GM15510 (cell line): ENCODE measurements around the gene PARD3.

Experiments
- POLR2A ChIP-seq: IDR thresholded peaks from 3 replicates; pipeline ENCODE4 v1.6.1; 2011; ENCODE audit warnings: borderline replicate concordance; ENCODE audit not compliant: insufficient read length; ENCODE audit errors: extremely low read depth

PARD3 gene

DNA sequence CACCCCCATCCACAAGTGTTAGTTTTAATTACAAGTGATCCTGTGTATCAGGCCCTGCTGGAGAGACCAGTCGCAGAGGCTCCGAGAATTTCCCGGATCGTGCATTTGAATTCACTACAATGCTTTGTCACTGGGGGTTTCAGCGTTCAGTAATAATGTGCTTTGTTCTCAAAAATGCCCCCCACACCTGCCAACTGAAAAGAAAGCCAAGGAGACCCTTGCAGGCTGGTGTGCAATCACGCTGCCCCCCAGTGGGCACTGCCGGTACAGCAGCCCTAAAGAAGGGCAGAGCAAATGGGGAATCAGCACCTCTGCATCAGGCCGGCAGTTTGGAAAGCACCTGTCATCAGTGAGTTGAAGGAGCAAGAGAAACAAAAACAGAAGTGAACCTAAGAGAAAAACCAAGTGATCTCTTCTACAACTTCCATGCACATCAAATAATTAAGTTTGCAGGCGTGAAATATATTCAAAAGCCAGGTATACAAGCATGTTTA is 177.6 kb downstream of the PARD3 start:
- no peak for TF ChIP-seq POLR2A

DNA sequence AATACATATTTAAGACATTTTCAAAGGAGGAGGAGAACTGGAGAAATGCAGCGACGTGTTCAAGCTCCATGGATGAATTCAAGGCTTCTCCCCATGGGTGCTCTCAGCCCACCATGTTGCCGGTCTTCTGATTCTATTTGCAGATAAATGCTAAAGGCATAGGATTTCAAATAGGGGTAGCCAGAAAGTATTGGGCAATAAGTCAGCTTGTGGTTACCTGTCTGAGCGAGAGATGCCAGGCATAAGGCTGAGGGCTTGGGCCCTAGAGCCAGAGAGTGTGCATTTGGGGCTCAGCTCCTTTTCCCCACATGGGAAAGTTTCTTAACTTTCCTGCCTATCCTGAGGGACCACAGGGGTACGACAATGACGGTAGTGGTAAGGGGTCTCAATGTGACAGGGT is 180.0 kb downstream of the PARD3 start:
- TF ChIP-seq POLR2A: no peak

DNA sequence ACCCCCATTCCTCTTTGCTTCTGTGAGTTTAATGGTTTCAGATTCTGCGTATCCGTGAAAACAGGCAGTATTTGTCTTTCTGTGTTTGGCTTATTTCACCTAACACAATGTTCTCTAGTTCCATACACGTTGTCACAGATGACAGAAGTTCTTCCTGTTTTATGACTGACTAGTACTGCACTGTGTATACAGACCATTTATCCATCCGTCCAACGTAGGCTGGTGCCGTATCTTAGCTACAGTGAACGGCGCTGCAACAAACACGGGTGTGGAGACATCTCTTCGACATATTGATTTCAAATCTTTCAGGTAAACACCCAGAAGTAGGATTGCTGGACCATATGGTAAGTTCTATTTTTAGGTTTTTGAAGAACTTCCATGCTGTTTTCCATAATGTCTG is 181.7 kb downstream of the PARD3 start:
- no peak for TF ChIP-seq POLR2A

DNA sequence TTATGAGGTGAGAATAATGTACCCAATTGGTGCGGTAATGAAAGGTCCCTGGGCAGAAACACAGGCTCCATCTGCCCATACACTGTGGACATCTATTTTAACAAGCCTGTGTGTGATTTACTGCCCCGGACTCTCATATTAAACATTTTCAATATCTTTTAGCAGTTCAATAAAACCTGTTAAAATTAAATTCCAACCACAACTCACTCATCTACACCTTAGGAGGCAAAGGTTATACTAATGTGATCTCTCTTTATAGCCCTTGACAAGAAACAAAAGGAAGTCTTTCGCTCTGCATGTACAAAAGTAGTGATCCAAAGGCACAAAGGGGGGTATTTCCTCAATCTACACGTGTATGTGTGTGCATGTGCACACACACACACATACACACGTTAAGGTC is 186.0 kb downstream of the PARD3 start:
- TF ChIP-seq POLR2A: no peak

DNA sequence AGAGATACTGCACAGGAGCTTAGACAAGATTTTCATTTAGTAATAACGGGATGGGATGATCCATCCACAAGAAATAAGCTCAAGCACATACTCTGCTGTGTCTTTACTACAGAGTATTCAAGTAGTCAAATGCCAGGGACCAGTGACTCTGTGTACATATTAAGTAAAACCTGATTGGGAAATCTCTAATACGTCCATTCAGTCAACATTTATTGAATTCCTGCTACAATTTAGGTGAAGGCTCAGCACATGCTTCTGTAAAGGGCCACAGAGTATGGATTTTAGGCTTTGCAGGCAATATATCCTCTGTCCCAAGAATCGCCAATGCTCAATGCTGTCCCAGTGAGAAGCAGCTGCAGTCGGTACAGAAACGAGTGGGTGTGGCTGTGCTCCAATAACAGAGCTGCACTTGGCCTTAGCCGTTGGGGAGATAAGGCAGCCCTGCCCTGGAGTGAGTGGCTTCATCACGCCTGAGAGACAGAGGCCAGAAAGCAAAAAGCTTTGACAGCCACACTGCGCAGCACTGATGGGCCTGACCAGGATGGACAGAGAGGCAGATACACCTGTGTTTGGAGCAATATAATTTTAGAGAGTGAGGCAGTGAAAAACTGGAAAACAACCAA is 186.8 kb downstream of the PARD3 start:
- no peak for TF ChIP-seq POLR2A

DNA sequence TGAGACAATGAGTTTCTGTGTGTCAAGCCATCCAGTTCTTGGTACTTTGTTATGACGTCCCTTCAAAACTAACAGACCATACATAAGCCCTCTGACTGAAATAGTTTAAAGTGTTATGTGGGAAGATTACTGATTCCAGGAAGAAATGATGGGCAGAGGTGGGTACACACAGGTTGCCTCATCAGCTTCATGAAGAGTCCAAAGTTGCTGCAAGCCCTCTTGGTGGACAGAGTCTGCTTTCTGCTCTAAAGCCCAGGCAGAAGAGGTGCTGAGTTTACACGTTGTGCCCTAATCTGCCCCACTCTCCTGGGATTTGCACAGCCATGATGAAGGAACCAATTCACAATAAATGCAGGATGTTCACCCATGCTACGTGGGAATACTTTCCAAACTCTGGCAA is 187.4 kb downstream of the PARD3 start:
- TF ChIP-seq POLR2A: no peak

DNA sequence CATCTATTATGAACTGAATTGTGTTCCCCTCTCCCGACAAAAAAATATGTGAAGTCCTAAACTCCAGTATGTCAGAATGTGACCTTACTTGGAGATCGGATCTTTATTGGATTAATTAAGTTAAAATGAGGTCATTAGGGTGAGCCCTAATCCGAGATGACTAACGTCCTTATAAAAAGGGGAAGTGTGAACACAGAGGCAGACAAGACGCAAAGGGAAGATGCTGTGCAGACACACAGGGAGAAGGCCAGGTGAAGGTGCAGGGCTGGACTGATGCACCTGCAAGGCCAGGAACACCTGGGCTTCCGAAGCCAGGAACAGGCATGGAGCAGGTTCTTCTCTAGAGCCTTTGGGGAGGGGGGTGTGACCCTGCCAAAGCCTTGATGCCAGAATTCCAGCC is 187.8 kb downstream of the PARD3 start:
- no peak for TF ChIP-seq POLR2A

DNA sequence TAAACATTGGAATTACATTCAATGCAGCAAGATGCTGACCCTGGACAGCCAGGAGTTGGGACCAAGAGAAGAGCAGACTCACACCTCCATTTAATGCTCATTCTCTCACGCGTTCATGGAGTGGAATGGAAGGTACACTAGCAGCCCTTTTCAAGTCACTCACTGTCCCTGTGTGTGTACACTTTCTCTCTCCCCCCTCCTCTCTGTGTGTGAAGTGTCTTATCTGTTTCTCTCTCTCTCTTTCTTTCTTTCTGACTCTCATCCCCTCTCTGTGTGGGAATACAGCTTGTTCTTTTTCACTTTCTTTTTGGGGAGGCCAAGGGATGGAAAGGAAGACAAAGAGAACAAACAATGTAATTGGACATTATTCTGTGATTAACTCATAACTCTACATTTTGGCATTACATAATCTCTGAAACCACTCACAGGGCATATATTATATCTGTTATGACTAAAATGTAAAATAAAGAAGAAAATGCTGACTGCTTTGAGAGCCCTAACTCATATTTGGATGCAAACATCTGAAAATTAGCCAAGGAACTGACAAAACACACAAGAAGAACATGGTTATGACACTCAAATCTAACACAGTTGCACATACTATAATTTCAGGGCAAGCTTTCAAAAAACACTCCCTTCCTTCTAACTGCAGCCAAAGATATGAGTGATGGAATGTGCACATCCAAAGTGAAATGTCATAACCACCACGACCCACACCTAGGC is 188.8 kb downstream of the PARD3 start:
- TF ChIP-seq POLR2A: no peak

DNA sequence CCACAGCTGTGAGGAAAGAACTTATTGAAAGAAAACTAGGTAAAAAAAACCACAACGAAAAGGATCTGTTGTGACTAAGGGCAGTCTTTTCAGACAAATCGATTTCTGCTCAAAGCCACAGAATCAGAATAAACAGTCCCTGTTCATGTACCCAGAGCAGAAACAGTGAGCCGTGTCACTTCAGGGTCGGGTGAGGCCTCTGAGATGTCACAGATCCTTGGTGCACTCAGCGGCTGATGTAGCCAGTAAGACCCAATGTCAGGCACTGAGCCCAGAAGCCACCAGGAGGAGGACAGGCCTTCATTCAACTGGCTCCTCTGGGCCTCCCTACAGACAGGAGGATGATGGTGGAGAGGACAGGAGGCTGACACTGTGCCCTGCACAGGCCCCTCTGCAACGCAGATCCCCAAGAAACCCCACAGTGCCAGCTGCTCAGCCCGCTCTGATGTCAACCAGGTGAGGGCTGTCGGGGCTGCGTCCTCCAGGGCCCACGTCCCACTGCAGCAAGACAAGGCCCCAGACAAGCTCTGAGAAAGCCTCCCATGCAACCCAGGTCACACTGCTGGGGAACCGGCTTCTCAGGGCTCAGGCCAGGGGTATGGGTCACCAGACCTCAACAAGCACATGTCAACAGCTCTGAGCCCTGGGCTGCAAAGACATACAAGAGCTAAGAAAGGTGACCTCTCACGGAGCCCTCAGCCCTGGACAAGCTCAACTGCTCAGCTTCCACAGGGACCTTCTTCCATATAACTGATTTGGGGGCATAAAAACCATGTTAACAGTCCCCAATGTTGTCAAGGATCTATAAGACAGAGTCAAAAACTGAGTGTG is 190.6 kb downstream of the PARD3 start:
- no peak for TF ChIP-seq POLR2A

DNA sequence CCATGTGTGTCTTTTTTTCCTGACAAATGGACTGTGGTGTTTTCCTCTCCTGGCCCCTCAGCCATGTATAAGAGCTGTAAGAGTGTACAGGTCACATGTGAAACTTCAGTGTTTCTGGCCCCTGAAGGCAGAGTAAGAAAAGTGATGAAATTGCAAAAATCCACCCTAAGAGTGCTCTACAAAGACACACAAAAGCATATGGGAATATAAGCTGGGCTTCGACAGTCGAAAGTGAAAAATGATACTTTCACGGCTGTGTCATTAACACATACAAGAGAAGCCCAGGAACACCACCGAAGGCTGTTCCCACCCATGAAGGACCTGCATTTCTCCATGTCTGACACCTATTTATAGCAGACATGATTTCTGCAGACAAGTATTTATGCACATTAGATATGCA is 192.2 kb downstream of the PARD3 start:
- no peak for TF ChIP-seq POLR2A

DNA sequence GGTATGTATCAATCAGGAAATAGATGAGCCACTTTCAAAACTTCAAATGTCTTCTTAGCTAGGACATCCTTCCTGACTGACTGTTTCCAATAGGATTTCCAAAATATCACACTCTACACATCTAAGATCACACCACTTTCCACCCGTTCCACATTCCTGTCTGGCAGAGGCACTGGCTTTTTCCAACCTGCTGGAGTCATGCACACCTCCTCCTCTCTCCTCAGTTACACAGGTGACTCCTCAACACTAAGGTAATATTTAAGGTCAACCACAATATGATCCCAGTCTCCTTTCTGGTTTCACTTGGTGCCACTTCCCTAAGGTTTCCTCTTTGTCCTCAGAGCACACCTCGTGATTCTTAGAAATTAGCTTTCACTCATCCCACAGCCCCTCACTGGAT is 196.5 kb downstream of the PARD3 start:
- no peak for TF ChIP-seq POLR2A

DNA sequence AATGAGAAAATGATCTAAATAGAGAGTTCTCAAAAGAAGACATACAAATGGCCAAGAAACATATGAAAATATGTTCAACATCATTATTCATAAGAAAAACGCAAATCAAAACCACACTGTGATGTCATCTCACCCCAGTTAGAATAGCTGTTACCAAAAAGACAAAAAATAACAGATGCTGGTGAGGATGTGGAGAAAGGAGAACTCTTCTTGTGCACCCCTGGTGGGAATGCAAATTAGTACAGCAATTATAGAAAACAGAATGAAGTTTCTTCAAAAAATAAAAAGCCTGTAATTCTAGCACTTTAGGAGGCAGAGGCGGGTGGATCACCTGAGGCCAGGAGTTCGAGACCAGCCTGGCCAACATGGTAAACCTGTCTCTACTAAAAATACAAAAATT is 199.3 kb downstream of the PARD3 start:
- TF ChIP-seq POLR2A: no peak

DNA sequence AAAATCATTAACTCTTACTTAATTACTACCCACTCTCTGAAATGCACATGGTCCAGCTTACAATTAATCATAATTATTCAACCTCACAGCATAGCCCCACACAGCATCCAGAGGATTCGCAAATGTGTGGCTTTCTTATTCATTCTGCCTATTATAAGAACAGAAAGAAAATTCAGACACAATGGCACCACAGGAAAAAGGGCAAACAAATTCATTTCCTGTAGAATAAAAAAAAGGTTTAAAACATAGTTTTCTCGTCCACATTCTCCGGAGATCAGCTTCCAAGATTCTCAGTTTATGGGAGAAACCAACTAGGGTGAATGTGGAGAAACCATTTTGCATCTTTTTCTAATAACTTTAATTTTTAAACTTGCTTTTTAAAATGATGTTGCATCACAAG is 201.6 kb downstream of the PARD3 start:
- no peak for TF ChIP-seq POLR2A

DNA sequence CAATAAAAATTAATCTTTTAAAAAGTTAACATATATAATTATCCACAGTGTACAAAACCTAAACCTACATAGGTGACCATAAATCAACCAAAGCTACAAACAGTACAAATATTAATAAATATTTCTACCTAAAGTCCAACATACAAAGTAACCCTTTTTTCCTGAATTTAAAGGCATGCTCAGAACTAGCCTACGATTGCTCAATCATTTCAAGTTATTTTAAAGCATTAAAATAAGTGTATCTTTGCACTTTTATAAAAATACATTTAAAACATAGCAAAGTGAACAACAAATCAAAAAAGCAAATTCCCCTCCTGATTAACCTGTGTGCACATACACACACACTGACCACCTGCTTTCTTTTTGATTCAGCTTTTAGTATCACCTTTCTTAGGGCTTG is 202.2 kb downstream of the PARD3 start:
- TF ChIP-seq POLR2A: no peak

DNA sequence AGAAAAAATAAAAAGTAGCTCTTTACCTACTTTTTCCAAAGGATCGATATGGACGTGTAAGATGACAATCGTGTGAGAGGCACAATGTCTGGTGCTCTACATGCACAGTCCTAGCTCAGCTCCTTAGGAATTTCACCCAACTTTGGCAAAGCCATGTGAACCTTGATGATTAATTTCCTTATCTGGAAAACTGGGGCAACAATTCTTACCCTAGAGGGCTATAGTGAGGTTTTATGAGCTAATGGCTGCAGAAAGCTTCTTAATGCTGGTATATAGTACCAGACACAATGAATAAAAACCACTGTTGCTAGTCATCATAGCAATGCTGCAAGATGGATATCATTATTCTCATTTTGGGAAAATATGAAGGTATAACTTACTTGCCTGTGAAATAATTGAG is 202.7 kb downstream of the PARD3 start:
- no peak for TF ChIP-seq POLR2A

DNA sequence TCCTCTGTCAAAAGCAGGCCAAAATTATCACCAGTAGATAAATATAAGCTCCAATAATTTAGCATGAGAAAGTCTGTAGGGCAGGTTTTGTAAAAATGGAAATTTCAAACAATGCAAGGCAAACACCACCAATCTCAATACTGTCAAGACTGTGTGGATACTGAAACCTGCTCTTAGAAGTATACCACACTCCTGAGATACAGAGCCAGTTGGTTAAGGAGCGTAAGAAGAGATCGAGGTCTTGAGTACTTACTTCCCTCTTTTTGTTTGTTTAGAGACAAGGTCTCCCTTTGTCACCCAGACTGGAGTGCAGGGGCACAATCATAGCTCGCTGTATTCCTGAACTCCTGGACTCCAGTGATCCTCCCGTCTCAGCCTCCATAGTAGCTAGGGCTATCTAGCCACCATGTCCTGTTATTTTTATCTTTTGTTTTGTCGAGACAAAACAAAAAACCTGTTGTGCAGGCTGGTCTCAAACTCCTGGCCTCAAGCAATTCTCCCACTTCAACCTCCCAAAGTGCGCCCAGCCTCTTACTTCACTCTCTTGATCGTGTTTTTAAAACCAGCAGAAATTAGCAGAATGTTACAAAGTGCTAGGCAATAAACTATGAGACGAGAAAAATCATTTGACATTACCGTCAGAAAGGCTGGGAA is 205.7 kb downstream of the PARD3 start:
- TF ChIP-seq POLR2A: no peak

DNA sequence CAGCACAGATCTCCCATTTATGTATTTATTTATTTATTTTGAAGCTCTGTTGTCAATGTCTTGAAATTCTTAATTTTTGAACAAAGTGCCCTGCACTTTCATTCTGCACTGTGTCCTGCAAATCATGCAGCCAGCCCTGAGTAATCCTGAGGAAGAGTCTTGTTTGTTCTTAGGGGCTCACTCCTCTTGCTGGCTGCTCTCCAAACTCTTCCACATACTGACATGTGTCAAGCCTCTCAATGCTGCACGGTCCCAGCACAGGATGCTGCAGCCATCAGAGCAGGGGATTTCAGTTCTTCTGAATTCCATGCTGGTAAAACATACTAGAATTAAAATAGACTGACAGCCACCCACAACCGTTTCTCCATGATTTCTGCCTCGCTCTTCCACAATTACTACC is 207.2 kb downstream of the PARD3 start:
- no peak for TF ChIP-seq POLR2A
